ENCODE data around the gene TRIM7. TPM values are rescaled to one million over a fixed set of nuclear protein-coding genes. Genes with fewer than 3 reads are reported as not detected.

Gene TRIM7
- total and polyA plus RNA-seq, 2 experiments from 2014 or later, result 3.1 to 6.8 TPM

DNA sequence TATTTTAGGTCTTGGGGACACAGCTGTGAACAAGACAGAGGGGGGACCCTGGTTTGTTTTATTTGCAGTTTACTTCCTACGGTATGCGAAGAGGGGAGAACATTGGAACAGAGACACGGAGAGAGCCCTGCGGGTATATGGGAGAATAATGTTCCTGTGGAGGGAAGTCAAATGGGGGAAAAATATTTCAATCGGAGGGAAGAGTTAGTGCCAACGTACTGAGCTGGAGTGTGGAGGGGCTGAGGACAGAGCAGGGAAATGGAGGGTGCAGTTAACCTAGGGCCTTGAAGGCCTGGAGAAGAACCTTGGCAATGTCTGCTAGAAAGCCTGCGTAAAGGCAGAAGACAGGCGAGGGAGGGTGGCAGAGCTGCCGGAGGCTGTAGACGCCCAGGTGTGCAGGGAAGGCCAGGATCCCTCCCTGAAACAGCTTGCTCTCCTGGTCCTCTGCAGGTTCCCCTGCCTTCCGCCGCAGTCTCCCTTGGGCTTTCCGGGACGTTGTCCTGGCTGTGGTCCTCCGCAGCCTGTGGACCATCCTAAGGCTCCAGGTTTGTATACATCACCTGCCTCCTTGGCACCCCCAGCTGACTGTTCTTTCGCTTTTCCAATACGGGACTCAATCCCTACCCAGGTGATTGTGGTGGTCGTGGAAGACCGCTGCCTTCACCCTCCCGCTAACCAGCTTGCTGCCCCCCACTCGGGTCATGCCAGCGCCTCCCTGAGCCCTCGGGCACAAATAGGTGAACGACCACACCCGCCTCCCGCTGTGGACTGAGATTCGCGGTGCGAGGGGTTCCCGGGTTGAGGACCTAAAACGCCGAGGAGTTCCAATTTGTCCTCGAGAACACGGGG, 40.7 kb upstream of the TRIM7 start:
- H3K4me2 ChIP-seq (ENCODE audit: unreplicated experiment), result peak overlapping the region; percentile 81
- peaks cover 14% of the 10 kb centered on the region for H3K36me3 ChIP-seq (ENCODE audit: low read depth)
- H3K9ac ChIP-seq, result peak overlapping the region; percentile 98
- H3K9me2 ChIP-seq (ENCODE audit: insufficient read depth), result no peaks in the 10 kb centered on the region
- H3K27me3 ChIP-seq (replicated peaks; ENCODE audit: insufficient read depth), result no peaks in the 10 kb centered on the region
- H3K4me3 ChIP-seq, result peak overlapping the region; percentile 87
- H3F3A ChIP-seq (ENCODE audit: insufficient read depth), result peaks cover 44% of the 10 kb centered on the region
- H3K27ac ChIP-seq, result peak overlapping the region; percentile 97
- 25 to 27% methylated on average over 33 to 34 of the region's 34 CpGs for WGBS, 2 experiments (ENCODE audit: low coverage in 1 of 2, low lambda C conversion rate in 2 of 2, missing lambda C conversion rate in 2 of 2)
- peak overlapping the region; percentile 71 for H2AFZ ChIP-seq
- in situ Hi-C loops (cut with MboI), result no loop called here
- TF ChIP-seq EZH2 (IDR thresholded peaks at IDR 0.05; ENCODE audit: insufficient read depth, poor library complexity, severe bottlenecking) (no peak), EZH2phosphoT487 (IDR thresholded peaks at IDR 0.05; ENCODE audit: insufficient read depth, low read depth) (no peak)
- peaks cover 52% of the 10 kb centered on the region for H3K4me1 ChIP-seq (ENCODE audit: insufficient read depth)
- no peak for DNase-seq
- no peaks in the 10 kb centered on the region for H3K9me3 ChIP-seq (ENCODE audit: low read depth)
- H4K20me1 ChIP-seq (ENCODE audit: insufficient read depth), result peaks cover 12% of the 10 kb centered on the region
- peaks cover 88% of the 10 kb centered on the region for H3K79me2 ChIP-seq (ENCODE audit: insufficient read depth)

DNA sequence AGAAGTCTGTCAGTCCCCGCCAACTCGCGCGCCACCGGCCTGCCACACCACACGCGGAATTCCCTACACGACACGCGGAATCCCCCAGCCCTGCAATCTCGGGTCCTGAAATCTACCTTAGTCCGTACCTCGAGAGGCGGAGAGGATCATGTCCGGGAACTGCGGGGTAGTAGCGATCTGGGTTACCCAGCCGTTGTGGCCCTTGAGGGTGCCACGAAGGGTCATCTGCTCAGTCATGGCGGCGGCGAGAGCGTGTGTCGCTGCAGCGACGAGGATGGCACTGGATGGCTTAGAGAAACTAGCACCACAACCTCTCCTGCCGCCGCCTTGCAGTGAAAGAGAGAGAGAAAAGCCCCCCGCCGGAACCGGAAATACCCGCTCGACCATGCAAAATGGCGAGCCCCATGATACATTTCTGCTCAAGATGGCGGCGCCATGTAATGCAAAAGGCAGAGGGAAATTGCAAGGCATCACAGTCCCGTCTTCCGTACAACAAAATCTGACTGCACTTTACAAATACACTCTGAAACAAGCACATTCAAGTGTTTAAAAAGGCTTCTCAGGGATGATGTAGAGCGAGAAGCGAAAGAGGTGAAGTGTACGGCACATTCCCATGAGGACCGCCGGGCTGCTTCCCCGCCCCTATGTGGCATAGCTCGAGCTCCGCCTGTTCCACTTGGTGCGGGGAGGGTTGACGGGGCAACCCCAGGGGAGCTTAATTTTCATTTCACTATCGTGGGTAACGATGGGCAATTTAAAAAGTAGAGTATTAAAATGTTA, 38.8 kb upstream of the TRIM7 start, which contains the start of gene RACK1:
TSS of gene RACK1 (minus strand) at position 343 of the 780 bp plus-strand sequence. CDS start at position 237, 106 bp downstream.
- H4K20me1 ChIP-seq (ENCODE audit: insufficient read depth), result peaks cover 13% of the 10 kb centered on the region
- TF ChIP-seq EZH2phosphoT487 (IDR thresholded peaks at IDR 0.05; ENCODE audit: insufficient read depth, low read depth) (no peak), EZH2 (IDR thresholded peaks at IDR 0.05; ENCODE audit: insufficient read depth, poor library complexity, severe bottlenecking) (no peak)
- H3K27me3 ChIP-seq (replicated peaks; ENCODE audit: insufficient read depth), result no peaks in the 10 kb centered on the region
- H3K9me3 ChIP-seq (ENCODE audit: low read depth), result no peaks in the 10 kb centered on the region
- peaks cover 39% of the 10 kb centered on the region for H3K4me1 ChIP-seq (ENCODE audit: insufficient read depth)
- peak within 1 kb of the TSS; percentile 98 for H3K9ac ChIP-seq
- peaks cover 53% of the 10 kb centered on the region for H3F3A ChIP-seq (ENCODE audit: insufficient read depth)
- WGBS, 2 experiments (ENCODE audit: low coverage in 1 of 2, low lambda C conversion rate in 2 of 2, missing lambda C conversion rate in 2 of 2), result 1% methylated on average over 50 of the region's 50 CpGs
- H3K36me3 ChIP-seq (ENCODE audit: low read depth), result peaks cover 28% of the 10 kb centered on the region
- in situ Hi-C loops (cut with MboI), result no loop called here
- peak within 1 kb of the TSS; percentile 87 for H3K4me3 ChIP-seq
- no peaks in the 10 kb centered on the region for H3K9me2 ChIP-seq (ENCODE audit: insufficient read depth)
- DNase-seq, result peak; percentile 95
- peaks cover 88% of the 10 kb centered on the region for H3K79me2 ChIP-seq (ENCODE audit: insufficient read depth)
- H3K27ac ChIP-seq, result peak within 1 kb of the TSS; percentile 97
- peak within 1 kb of the TSS; percentile 96 for H3K4me2 ChIP-seq (ENCODE audit: unreplicated experiment)
- peak within 1 kb of the TSS; percentile 85 for H2AFZ ChIP-seq

DNA sequence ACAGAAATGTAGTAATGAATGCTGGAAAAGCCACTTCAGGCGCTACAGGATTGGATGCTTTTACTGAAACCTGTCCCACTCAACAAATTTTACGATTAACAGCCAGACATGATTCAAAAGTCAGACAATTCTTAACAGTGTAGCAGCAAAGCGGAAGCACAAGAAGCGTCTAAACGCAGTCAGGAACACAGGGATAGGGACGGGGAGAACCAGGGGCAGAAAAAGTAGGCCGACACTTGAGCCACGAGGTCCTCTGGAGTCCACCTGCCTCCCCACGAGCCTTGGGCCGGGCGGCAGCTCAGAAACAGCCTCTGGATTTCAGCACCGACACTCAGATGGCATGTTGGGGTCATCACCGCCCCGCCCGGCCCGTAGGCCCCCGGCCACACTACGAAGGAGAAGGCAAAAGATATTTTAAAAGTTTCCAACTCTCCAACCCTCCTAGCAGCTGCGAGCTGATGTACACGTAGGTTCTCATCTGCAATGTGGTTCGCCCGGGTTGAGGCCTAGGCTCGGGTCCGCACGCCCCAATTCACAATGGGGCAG, 38.1 kb upstream of the TRIM7 start:
- H3K9me2 ChIP-seq (ENCODE audit: insufficient read depth), result no peaks in the 10 kb centered on the region
- WGBS, 2 experiments (ENCODE audit: low coverage in 1 of 2, low lambda C conversion rate in 2 of 2, missing lambda C conversion rate in 2 of 2), result 0 to 1% methylated on average over 23 to 25 of the region's 25 CpGs
- peak overlapping the region; percentile 98 for H3K9ac ChIP-seq
- in situ Hi-C loops (cut with MboI), result no loop called here
- peaks cover 56% of the 10 kb centered on the region for H3F3A ChIP-seq (ENCODE audit: insufficient read depth)
- peaks cover 37% of the 10 kb centered on the region for H3K4me1 ChIP-seq (ENCODE audit: insufficient read depth)
- no peaks in the 10 kb centered on the region for H3K9me3 ChIP-seq (ENCODE audit: low read depth)
- DNase-seq, result peak; percentile 60
- H3K27ac ChIP-seq, result peak overlapping the region; percentile 97
- peaks cover 35% of the 10 kb centered on the region for H3K36me3 ChIP-seq (ENCODE audit: low read depth)
- H3K4me3 ChIP-seq, result peak overlapping the region; percentile 87
- H3K27me3 ChIP-seq (replicated peaks; ENCODE audit: insufficient read depth), result no peaks in the 10 kb centered on the region
- H3K4me2 ChIP-seq (ENCODE audit: unreplicated experiment), result peak overlapping the region; percentile 96
- H2AFZ ChIP-seq, result no peak overlapping the region; the same call in 1 of the 2 replicates
- TF ChIP-seq EZH2 (IDR thresholded peaks at IDR 0.05; ENCODE audit: insufficient read depth, poor library complexity, severe bottlenecking) (no peak), EZH2phosphoT487 (IDR thresholded peaks at IDR 0.05; ENCODE audit: insufficient read depth, low read depth) (no peak)
- peaks cover 88% of the 10 kb centered on the region for H3K79me2 ChIP-seq (ENCODE audit: insufficient read depth)
- H4K20me1 ChIP-seq (ENCODE audit: insufficient read depth), result peaks cover 13% of the 10 kb centered on the region

DNA sequence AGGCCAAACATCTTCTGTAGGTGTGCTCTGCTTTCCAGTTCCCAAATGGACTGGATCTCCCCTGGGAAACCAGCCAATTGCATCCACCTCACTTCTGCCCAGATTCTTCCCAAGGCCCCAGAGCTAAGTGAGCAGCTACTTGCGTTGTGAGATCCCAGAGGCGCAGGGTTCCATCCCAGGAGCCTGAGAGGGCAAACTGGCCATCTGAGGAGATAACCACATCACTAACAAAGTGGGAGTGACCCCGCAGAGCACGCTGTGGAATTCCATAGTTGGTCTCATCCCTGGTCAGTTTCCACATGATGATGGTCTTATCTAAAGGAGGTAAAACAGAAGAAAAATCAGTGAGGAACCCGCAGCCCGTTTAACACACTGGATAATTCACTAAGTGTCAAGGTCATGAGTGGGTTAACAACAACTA, 37.0 kb upstream of the TRIM7 start:
- peak overlapping the region; percentile 98 for H3K9ac ChIP-seq
- H3K36me3 ChIP-seq (ENCODE audit: low read depth), result peaks cover 46% of the 10 kb centered on the region
- peak overlapping the region; percentile 97 for H3K27ac ChIP-seq
- peaks cover 13% of the 10 kb centered on the region for H4K20me1 ChIP-seq (ENCODE audit: insufficient read depth)
- in situ Hi-C loops (cut with MboI), result no loop called here
- H3K27me3 ChIP-seq (replicated peaks; ENCODE audit: insufficient read depth), result no peaks in the 10 kb centered on the region
- peaks cover 88% of the 10 kb centered on the region for H3K79me2 ChIP-seq (ENCODE audit: insufficient read depth)
- peaks cover 65% of the 10 kb centered on the region for H3F3A ChIP-seq (ENCODE audit: insufficient read depth)
- 36% methylated on average over 6 of the region's 6 CpGs for WGBS, 2 experiments (ENCODE audit: low coverage in 1 of 2, low lambda C conversion rate in 2 of 2, missing lambda C conversion rate in 2 of 2)
- H3K9me3 ChIP-seq (ENCODE audit: low read depth), result no peaks in the 10 kb centered on the region
- H2AFZ ChIP-seq, result no peak overlapping the region
- DNase-seq, result peak; percentile 60
- peak overlapping the region; percentile 96 for H3K4me2 ChIP-seq (ENCODE audit: unreplicated experiment)
- peaks cover 37% of the 10 kb centered on the region for H3K4me1 ChIP-seq (ENCODE audit: insufficient read depth)
- TF ChIP-seq EZH2phosphoT487 (IDR thresholded peaks at IDR 0.05; ENCODE audit: insufficient read depth, low read depth) (no peak), EZH2 (IDR thresholded peaks at IDR 0.05; ENCODE audit: insufficient read depth, poor library complexity, severe bottlenecking) (no peak)
- no peaks in the 10 kb centered on the region for H3K9me2 ChIP-seq (ENCODE audit: insufficient read depth)
- H3K4me3 ChIP-seq, result peak overlapping the region; percentile 87
